T-cell (primary cell): ENCODE results near the gene CACNA1S. TPM values are rescaled to one million over a fixed set of nuclear protein-coding genes. Genes with fewer than 3 reads are reported as not detected.

Experiments used
- ATAC-seq, 4 experiments: fragments of 200-7000 bp in 3 of 4; fragments of 150-1000 bp in 1 of 4; cut with Tn5 transposase; replicated peaks in 1 of 4; 1 replicate in 3 of 4; 2 replicates in 1 of 4; pipeline ENCODE4 v1.10.0; 2021; ENCODE audit warnings: moderate library complexity in 3 of 4, mild to moderate bottlenecking in 2 of 4, moderate number of reproducible peaks in 1 of 4
- CTCF ChIA-PET, 2 donors: fragments of 300-600 bp; sonication (Branson Sonifier 250); formaldehyde crosslinking; loops; one replicate each; lab custom pipeline; 2022; ENCODE audit warnings: antibody characterized with exemption in 2 of 2; lab: Charles Lee
- POLR2A ChIA-PET, 2 donors: fragments of 300-600 bp; sonication (Branson Sonifier 250); formaldehyde crosslinking; loops; one replicate each; lab custom pipeline; 2022; ENCODE audit warnings: antibody characterized with exemption in 2 of 2; lab: Charles Lee
- DNase-seq, 35 experiments: peaks; one replicate each; pipeline versions ENCODE4 v3.0.0 to v3.0.0-alpha.2; 2013 to 2023
- H3K27ac ChIP-seq: one replicate; pipeline ENCODE4 v1.5.1; 2013; ENCODE audit warnings: low read length
- H3K27me3 ChIP-seq, 2 experiments: replicated peaks in 1 of 2; 1 replicate in 1 of 2; 2 replicates in 1 of 2; pipeline versions ENCODE4 v1.6.1 to v1.7.0; 2013; ENCODE audit warnings: low read length in 1 of 2, mixed read lengths in 1 of 2; ENCODE audit not compliant: control insufficient read depth in 2 of 2, insufficient read depth in 2 of 2; ENCODE audit errors: extremely low read depth in 1 of 2
- H3K36me3 ChIP-seq, 2 donors: 1 replicate in 1 of 2; 2 replicates in 1 of 2; pipeline versions ENCODE4 v1.6.1 to v1.7.0; 2013; ENCODE audit warnings: low read length in 1 of 2; ENCODE audit not compliant: control insufficient read depth in 2 of 2, insufficient read depth in 1 of 2; ENCODE audit errors: extremely low read depth in 1 of 2
- H3K4me1 ChIP-seq, 2 experiments: 1 replicate in 1 of 2; 2 replicates in 1 of 2; pipeline versions ENCODE4 v1.6.1 to v1.7.0; 2013; ENCODE audit warnings: low read length in 2 of 2, mixed read lengths in 1 of 2; ENCODE audit not compliant: insufficient read depth in 2 of 2, control insufficient read depth in 1 of 2; ENCODE audit errors: extremely low read depth in 1 of 2
- H3K4me3 ChIP-seq, 2 donors: 1 replicate in 1 of 2; 2 replicates in 1 of 2; pipeline versions ENCODE4 v1.5.1 to v1.7.0; 2013; ENCODE audit warnings: mild to moderate bottlenecking in 2 of 2, low read length in 1 of 2, moderate library complexity in 1 of 2; ENCODE audit not compliant: control insufficient read depth in 1 of 2; ENCODE audit errors: extremely low read depth in 1 of 2
- H3K9me3 ChIP-seq: 2 replicates; pipeline ENCODE4 v1.7.0; 2013
- H3K27ac Mint-ChIP-seq, 2 donors: one replicate each; pipeline ENCODE4 v1.8.0; 2020 to 2021; ENCODE audit warnings: mild to moderate bottlenecking in 2 of 2, mixed read lengths in 2 of 2
- H3K27me3 Mint-ChIP-seq, 2 donors: one replicate each; pipeline ENCODE4 v1.8.0; 2021 to 2022; ENCODE audit warnings: mixed read lengths in 2 of 2
- H3K36me3 Mint-ChIP-seq: one replicate; pipeline ENCODE4 v1.8.0; 2021; ENCODE audit warnings: mixed read lengths
- H3K4me1 Mint-ChIP-seq, 3 donors: one replicate each; pipeline ENCODE4 v1.8.0; 2020 to 2022; ENCODE audit warnings: mixed read lengths in 3 of 3, mild to moderate bottlenecking in 1 of 3
- H3K4me3 Mint-ChIP-seq, 3 donors: one replicate each; pipeline ENCODE4 v1.8.0; 2020 to 2022; ENCODE audit warnings: mild to moderate bottlenecking in 3 of 3, mixed read lengths in 3 of 3, moderate library complexity in 3 of 3
- H3K9me3 Mint-ChIP-seq, 3 donors: one replicate each; pipeline ENCODE4 v1.8.0; 2020 to 2022; ENCODE audit warnings: mixed read lengths in 3 of 3
- WGBS: methylation state at CpG from one replicate; pipeline ENCODE4 v1.1.5; 2013; ENCODE audit warnings: missing lambda C conversion rate; ENCODE audit not compliant: insufficient coverage; 5-methylcytosine and 5-hydroxymethylcytosine counted together
- total RNA-seq, 35 experiments: library from RNA in 6 of 35; stranded (reverse) in 6 of 35; fragments of 120-200 nt in 1 of 35; gene quantifications; one replicate each; pipeline versions ENCODE4 v1.2.1 to v1.2.4 and lab custom pipeline; 2013 to 2026

The CACNA1S gene
- total RNA-seq, 5 donors from 2014 or later (not counting 1 experiment from before 2014, with no cell fraction given) = not detected

- no peak for DNase-seq
- H3K27ac Mint-ChIP-seq = no peak overlapping the region
- ATAC-seq = no peak
- H3K36me3 Mint-ChIP-seq = peaks cover 50% of the 10 kb centered on the region
- H3K27me3 ChIP-seq = no peaks in the 10 kb centered on the region
- 100% methylated on average over 3 of the region's 6 CpGs for whole genome bisulfite sequencing
- no peaks in the 10 kb centered on the region for H3K27me3 Mint-ChIP-seq
- H3K27ac ChIP-seq = no peak overlapping the region
- no peaks in the 10 kb centered on the region for H3K4me1 Mint-ChIP-seq
- ChIA-PET CTCF (interaction anchor here in 1 of 2 donors (0.8 kb wide), 1 partner anchor 12 kb away, joined by 3 read pairs; no protein-coding TSS in a partner anchor), POLR2A (no interaction called here)
- H3K36me3 ChIP-seq = peaks cover 31 to 32% of the 10 kb centered on the region in 2 donors
- no peak overlapping the region for H3K4me3 ChIP-seq
- H3K4me3 Mint-ChIP-seq = no peak overlapping the region
- H3K9me3 ChIP-seq = no peaks in the 10 kb centered on the region
- H3K9me3 Mint-ChIP-seq = no peaks in the 10 kb centered on the region
- no peaks in the 10 kb centered on the region for H3K4me1 ChIP-seq
Measured at GRCh38 chr1:201137579-201138310, 25.5 kb upstream of the CACNA1S start.

GRCh38 chr1:201137024-201137392, 24.8 kb upstream of the CACNA1S start:
- H3K9me3 Mint-ChIP-seq = no peaks in the 10 kb centered on the region
- no peak overlapping the region for H3K27ac Mint-ChIP-seq
- peaks cover 45% of the 10 kb centered on the region for H3K36me3 Mint-ChIP-seq
- no peaks in the 10 kb centered on the region for H3K27me3 Mint-ChIP-seq
- ATAC-seq = no peak
- H3K4me3 Mint-ChIP-seq = no peak overlapping the region
- WGBS = 94% methylated on average over 4 of the region's 7 CpGs
- H3K4me1 ChIP-seq = no peaks in the 10 kb centered on the region
- ChIA-PET POLR2A (no interaction called here), CTCF (no interaction called here)
- H3K27ac ChIP-seq = no peak overlapping the region
- H3K4me3 ChIP-seq = no peak overlapping the region
- H3K36me3 ChIP-seq = peaks cover 26% of the 10 kb centered on the region in 2 donors
- no peaks in the 10 kb centered on the region for H3K27me3 ChIP-seq
- DNase-seq = no peak
- no peaks in the 10 kb centered on the region for H3K9me3 ChIP-seq
- no peaks in the 10 kb centered on the region for H3K4me1 Mint-ChIP-seq

- H3K4me3 Mint-ChIP-seq = no peak overlapping the region
- no peak for DNase-seq
- Histone ChIP-seq H3K9me3 (no peaks in the 10 kb centered on the region), H3K4me3 (no peak overlapping the region), H3K36me3 (peaks cover 21 to 22% of the 10 kb centered on the region in 2 donors), H3K4me1 (no peaks in the 10 kb centered on the region), H3K27ac (no peak overlapping the region), H3K27me3 (no peaks in the 10 kb centered on the region)
- H3K36me3 Mint-ChIP-seq = peaks cover 43% of the 10 kb centered on the region
- no peaks in the 10 kb centered on the region for H3K4me1 Mint-ChIP-seq
- POLR2A ChIA-PET = no interaction called here
- H3K9me3 Mint-ChIP-seq = no peaks in the 10 kb centered on the region
- no peaks in the 10 kb centered on the region for H3K27me3 Mint-ChIP-seq
- no peak for ATAC-seq
- WGBS = 93% methylated on average over 6 of the region's 8 CpGs
- no peak overlapping the region for H3K27ac Mint-ChIP-seq
- CTCF ChIA-PET = no interaction called here
Measured at GRCh38 chr1:201136355-201137023, 24.3 kb upstream of the CACNA1S start.

GRCh38 chr1:201134405-201134804, 22.2 kb upstream of the CACNA1S start:
- Mint-ChIP-seq H3K4me3 (no peak overlapping the region), H3K4me1 (no peaks in the 10 kb centered on the region), H3K27me3 (no peaks in the 10 kb centered on the region), H3K9me3 (no peaks in the 10 kb centered on the region), H3K27ac (no peak overlapping the region), H3K36me3 (peaks cover 30% of the 10 kb centered on the region)
- 82% methylated on average over 3 of the region's 6 CpGs for WGBS
- POLR2A ChIA-PET = no interaction called here
- Histone ChIP-seq H3K9me3 (no peaks in the 10 kb centered on the region), H3K27ac (no peak overlapping the region), H3K4me3 (no peak overlapping the region), H3K27me3 (peaks cover 0 to 4% of the 10 kb centered on the region in 2 experiments), H3K4me1 (no peaks in the 10 kb centered on the region), H3K36me3 (peaks cover 12 to 14% of the 10 kb centered on the region in 2 donors)
- DNase-seq (no peak), ATAC-seq (no peak)
- CTCF ChIA-PET = no interaction called here

GRCh38 chr1:201131398-201131797, 19.2 kb upstream of the CACNA1S start:
- Mint-ChIP-seq H3K36me3 (peaks cover 23% of the 10 kb centered on the region), H3K4me1 (no peaks in the 10 kb centered on the region), H3K4me3 (no peak overlapping the region), H3K27me3 (peaks cover 0 to 3% of the 10 kb centered on the region in 2 donors), H3K9me3 (no peaks in the 10 kb centered on the region), H3K27ac (no peak overlapping the region)
- ATAC-seq = no peak
- Histone ChIP-seq H3K27me3 (peaks cover 0 to 21% of the 10 kb centered on the region in 2 experiments), H3K36me3 (peaks cover 7 to 9% of the 10 kb centered on the region in 2 donors), H3K4me1 (no peaks in the 10 kb centered on the region), H3K4me3 (no peak overlapping the region), H3K9me3 (no peaks in the 10 kb centered on the region), H3K27ac (no peak overlapping the region)
- POLR2A ChIA-PET = no interaction called here
- WGBS = 68% methylated on average over 4 of the region's 4 CpGs
- CTCF ChIA-PET = no interaction called here
- DNase-seq = no peak

- Histone ChIP-seq H3K36me3 (no peaks in the 10 kb centered on the region), H3K4me3 (no peak overlapping the region), H3K27me3 (peaks cover 0 to 40% of the 10 kb centered on the region in 2 experiments), H3K9me3 (no peaks in the 10 kb centered on the region), H3K27ac (no peak overlapping the region), H3K4me1 (no peaks in the 10 kb centered on the region)
- H3K27me3 Mint-ChIP-seq = peaks cover 13 to 14% of the 10 kb centered on the region in 2 donors
- no peak for DNase-seq
- CTCF ChIA-PET = no interaction called here
- peaks cover 7% of the 10 kb centered on the region for H3K36me3 Mint-ChIP-seq
- POLR2A ChIA-PET = no interaction called here
- H3K4me3 Mint-ChIP-seq = no peak overlapping the region
- H3K9me3 Mint-ChIP-seq = no peaks in the 10 kb centered on the region
- ATAC-seq = no peak
- H3K4me1 Mint-ChIP-seq = no peaks in the 10 kb centered on the region
- no peak overlapping the region for H3K27ac Mint-ChIP-seq
- 87% methylated on average over 13 of the region's 13 CpGs for WGBS
Measured at GRCh38 chr1:201128962-201129361, 16.7 kb upstream of the CACNA1S start.
